Parathyroid adenoma (tissue), 2 donors: ENCODE results near the gene ORC2.
"Not testable (repeated sequence)": the region's sequence is repeated elsewhere in the genome, so short reads cannot be mapped to it uniquely, and the experiment has no call there.

Source experiments
- H2AFZ ChIP-seq: fragments of 300-600 bp; sonication (generic); one replicate; pipeline ENCODE4 v1.7.0; 2017; ENCODE audit warnings: antibody characterized with exemption, mild to moderate bottlenecking
- H3K27ac ChIP-seq: fragments of 300-600 bp; sonication (generic); one replicate; pipeline ENCODE4 v1.7.0; 2017
- H3K27me3 ChIP-seq: fragments of 300-600 bp; sonication (generic); one replicate; pipeline ENCODE4 v1.7.0; 2017; ENCODE audit warnings: low read length; ENCODE audit not compliant: control insufficient read depth, insufficient read depth
- H3K36me3 ChIP-seq: fragments of 300-600 bp; sonication (generic); one replicate; pipeline ENCODE4 v1.7.0; 2017; ENCODE audit warnings: low read length; ENCODE audit not compliant: control insufficient read depth, insufficient read depth
- H3K4me1 ChIP-seq: fragments of 300-600 bp; sonication (generic); one replicate; pipeline ENCODE4 v1.7.0; 2017; ENCODE audit warnings: control low read depth
- H3K4me2 ChIP-seq: fragments of 300-600 bp; sonication (generic); one replicate; pipeline ENCODE4 v1.7.0; 2017; ENCODE audit warnings: low read length
- H3K4me3 ChIP-seq: fragments of 300-600 bp; sonication (generic); one replicate; pipeline ENCODE4 v1.7.0; 2017; ENCODE audit warnings: low read depth, low read length
- H3K79me2 ChIP-seq: fragments of 300-600 bp; sonication (generic); one replicate; pipeline ENCODE4 v1.7.0; 2017; ENCODE audit warnings: control low read depth
- H3K9ac ChIP-seq: fragments of 300-600 bp; sonication (generic); one replicate; pipeline ENCODE4 v1.7.0; 2017; ENCODE audit warnings: mild to moderate bottlenecking
- H3K9me3 ChIP-seq: fragments of 300-600 bp; sonication (generic); one replicate; pipeline ENCODE4 v1.7.0; 2017; ENCODE audit warnings: low read length; ENCODE audit not compliant: control insufficient read depth
- CTCF ChIP-seq: fragments of 300-600 bp; sonication (generic); IDR thresholded peaks from one replicate; pipeline ENCODE4 v1.7.0; 2017; ENCODE audit warnings: antibody characterized with exemption, mild to moderate bottlenecking
- donor health status: primary hyperparathyroidism.

ORC2 gene

GRCh38 chr2:200964498-200964897, 1.0 kb upstream of the ORC2 start:
- no peaks in the 10 kb centered on the region for H3K36me3 ChIP-seq
- no peak overlapping the region for H3K27ac ChIP-seq
- peak overlapping the region; percentile 92 for H3K4me3 ChIP-seq
- no peaks in the 10 kb centered on the region for H3K27me3 ChIP-seq
- peak overlapping the region; percentile 72 for H3K4me2 ChIP-seq
- no peak for TF ChIP-seq CTCF
- H2AFZ ChIP-seq: peak overlapping the region; percentile 82
- H3K79me2 ChIP-seq: peaks cover 18% of the 10 kb centered on the region
- no peaks in the 10 kb centered on the region for H3K9me3 ChIP-seq
- peaks cover 21% of the 10 kb centered on the region for H3K4me1 ChIP-seq
- no peak overlapping the region for H3K9ac ChIP-seq

GRCh38 chr2:200963918-200964252, 425 bp upstream of the ORC2 start:
- H3K79me2 ChIP-seq: peaks cover 18% of the 10 kb centered on the region
- H3K4me2 ChIP-seq: peak overlapping the region; percentile 72
- peaks cover 18% of the 10 kb centered on the region for H3K4me1 ChIP-seq
- H3K27me3 ChIP-seq, H3K9me3 ChIP-seq, H3K36me3 ChIP-seq, H3K9ac ChIP-seq: not testable (repeated sequence)
- peak overlapping the region; percentile 92 for H3K4me3 ChIP-seq
- peak overlapping the region; percentile 82 for H3K27ac ChIP-seq
- H2AFZ ChIP-seq: peak overlapping the region; percentile 82

GRCh38 chr2:200962811-200963123, 693 bp downstream of the ORC2 start:
- Histone ChIP-seq H3K79me2 (peaks cover 18% of the 10 kb centered on the region), H3K36me3 (no peaks in the 10 kb centered on the region), H3K4me1 (peaks cover 13% of the 10 kb centered on the region), H3K4me2 (peak overlapping the region; percentile 72), H3K9ac (peak overlapping the region; percentile 16), H3K27me3 (no peaks in the 10 kb centered on the region), H3K27ac (peak overlapping the region; percentile 82), H3K9me3 (no peaks in the 10 kb centered on the region), H3K4me3 (peak overlapping the region; percentile 92), H2AFZ (peak overlapping the region; percentile 82)
- TF ChIP-seq CTCF: no peak

- no peak for TF ChIP-seq CTCF
- Histone ChIP-seq H3K4me2 (peak overlapping the region; percentile 72), H3K4me3 (peak overlapping the region; percentile 92), H3K79me2 (peaks cover 18% of the 10 kb centered on the region), H3K27ac (no peak overlapping the region), H2AFZ (no peak overlapping the region), H3K9me3 (no peaks in the 10 kb centered on the region), H3K27me3 (no peaks in the 10 kb centered on the region), H3K36me3 (no peaks in the 10 kb centered on the region), H3K9ac (no peak overlapping the region), H3K4me1 (peaks cover 13% of the 10 kb centered on the region)
Measured at GRCh38 chr2:200961674-200962073, 1.8 kb downstream of the ORC2 start.

GRCh38 chr2:200950378-200950777, 13.1 kb downstream of the ORC2 start:
- Histone ChIP-seq H3K9ac (no peak overlapping the region), H3K4me1 (no peaks in the 10 kb centered on the region), H3K36me3 (no peaks in the 10 kb centered on the region)

More at GRCh38 chr2:200950378-200950777, 13.1 kb downstream of the ORC2 start:
- H3K27me3 ChIP-seq: no peaks in the 10 kb centered on the region
- no peak overlapping the region for H3K27ac ChIP-seq
- H2AFZ ChIP-seq: no peak overlapping the region
- no peaks in the 10 kb centered on the region for H3K79me2 ChIP-seq
- no peak overlapping the region for H3K4me3 ChIP-seq
- no peaks in the 10 kb centered on the region for H3K9me3 ChIP-seq
- H3K4me2 ChIP-seq: no peak overlapping the region
- no peak for TF ChIP-seq CTCF
